HEK293 (cell line): ENCODE measurements around the gene KIT.

ENCODE experiments used
- RBAK ChIP-seq: fragments of 450-650 bp; formaldehyde crosslinking; IDR thresholded peaks from 2 replicates; pipeline ENCODE4 v1.5.1; 2016; ENCODE audit warnings: missing biosample characterization, missing genetic modification characterization
- TCF7L2 ChIP-seq: IDR thresholded peaks from 2 replicates; pipeline ENCODE4 v1.6.1; 2011; ENCODE audit warnings: low read depth, mild to moderate bottlenecking, inconsistent platforms, low read length, moderate library complexity, borderline replicate concordance
- ZNF19 ChIP-seq: fragments of 450-650 bp; formaldehyde crosslinking; IDR thresholded peaks from 2 replicates; pipeline ENCODE4; 2016; ENCODE audit warnings: missing biosample characterization, missing genetic modification characterization, low read depth
- ZNF670 ChIP-seq: fragments of 450-650 bp; formaldehyde crosslinking; IDR thresholded peaks from 2 replicates; pipeline ENCODE4 v1.5.1; 2016; ENCODE audit warnings: missing biosample characterization, missing genetic modification characterization, low read depth
- TF ChIP-seq, protein P1 (sequence below): fragments of 450-650 bp; formaldehyde crosslinking; IDR thresholded peaks from 2 replicates; pipeline ENCODE4 v1.5.1; 2016; ENCODE audit warnings: missing biosample characterization, missing genetic modification characterization
- TF ChIP-seq, protein P2 (sequence below): fragments of 450-650 bp; formaldehyde crosslinking; IDR thresholded peaks from 2 replicates; pipeline ENCODE4 v1.5.1; 2016; ENCODE audit warnings: missing biosample characterization, missing genetic modification characterization, low read depth

DNA sequence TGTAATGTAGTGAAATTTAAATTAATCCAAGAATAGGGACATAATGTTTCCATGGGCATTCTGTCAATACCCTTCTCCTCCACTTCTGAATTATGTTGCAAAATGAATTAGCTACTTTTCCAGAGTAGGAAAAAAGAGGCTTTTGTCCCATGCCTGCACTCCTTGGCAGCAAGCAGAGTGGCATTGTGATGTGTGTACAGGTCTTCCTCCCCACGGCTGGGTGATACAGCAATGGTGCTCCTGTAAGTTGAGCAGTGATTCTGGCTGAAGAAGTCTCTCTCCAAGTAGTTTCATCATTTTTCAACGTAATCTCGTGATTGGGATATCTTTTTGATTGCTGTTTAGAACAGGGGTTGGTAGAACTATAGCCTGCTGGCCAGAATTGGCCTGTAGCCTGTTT lies 59.9 kb downstream of the KIT start:
- no peak for TF ChIP-seq ZNF670 (tag by site-specific recombination)
- TF ChIP-seq RBAK (tag by site-specific recombination), result no peak
- TF ChIP-seq, protein P1, sequence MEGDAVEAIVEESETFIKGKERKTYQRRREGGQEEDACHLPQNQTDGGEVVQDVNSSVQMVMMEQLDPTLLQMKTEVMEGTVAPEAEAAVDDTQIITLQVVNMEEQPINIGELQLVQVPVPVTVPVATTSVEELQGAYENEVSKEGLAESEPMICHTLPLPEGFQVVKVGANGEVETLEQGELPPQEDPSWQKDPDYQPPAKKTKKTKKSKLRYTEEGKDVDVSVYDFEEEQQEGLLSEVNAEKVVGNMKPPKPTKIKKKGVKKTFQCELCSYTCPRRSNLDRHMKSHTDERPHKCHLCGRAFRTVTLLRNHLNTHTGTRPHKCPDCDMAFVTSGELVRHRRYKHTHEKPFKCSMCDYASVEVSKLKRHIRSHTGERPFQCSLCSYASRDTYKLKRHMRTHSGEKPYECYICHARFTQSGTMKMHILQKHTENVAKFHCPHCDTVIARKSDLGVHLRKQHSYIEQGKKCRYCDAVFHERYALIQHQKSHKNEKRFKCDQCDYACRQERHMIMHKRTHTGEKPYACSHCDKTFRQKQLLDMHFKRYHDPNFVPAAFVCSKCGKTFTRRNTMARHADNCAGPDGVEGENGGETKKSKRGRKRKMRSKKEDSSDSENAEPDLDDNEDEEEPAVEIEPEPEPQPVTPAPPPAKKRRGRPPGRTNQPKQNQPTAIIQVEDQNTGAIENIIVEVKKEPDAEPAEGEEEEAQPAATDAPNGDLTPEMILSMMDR (tag by site-specific recombination), result no peak
- TF ChIP-seq, protein P2, sequence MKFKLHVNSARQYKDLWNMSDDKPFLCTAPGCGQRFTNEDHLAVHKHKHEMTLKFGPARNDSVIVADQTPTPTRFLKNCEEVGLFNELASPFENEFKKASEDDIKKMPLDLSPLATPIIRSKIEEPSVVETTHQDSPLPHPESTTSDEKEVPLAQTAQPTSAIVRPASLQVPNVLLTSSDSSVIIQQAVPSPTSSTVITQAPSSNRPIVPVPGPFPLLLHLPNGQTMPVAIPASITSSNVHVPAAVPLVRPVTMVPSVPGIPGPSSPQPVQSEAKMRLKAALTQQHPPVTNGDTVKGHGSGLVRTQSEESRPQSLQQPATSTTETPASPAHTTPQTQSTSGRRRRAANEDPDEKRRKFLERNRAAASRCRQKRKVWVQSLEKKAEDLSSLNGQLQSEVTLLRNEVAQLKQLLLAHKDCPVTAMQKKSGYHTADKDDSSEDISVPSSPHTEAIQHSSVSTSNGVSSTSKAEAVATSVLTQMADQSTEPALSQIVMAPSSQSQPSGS (tag by site-specific recombination), result no peak
- no peak for TF ChIP-seq ZNF19 (tag by site-specific recombination)
- no peak for TF ChIP-seq TCF7L2
